ENCODE results near the gene PROB1. TPM values are rescaled to one million over a fixed set of nuclear protein-coding genes. Genes with fewer than 3 reads are reported as not detected.
A peak's percentile ranks its signal among the peaks of the same experiment; 100 is the strongest.

The PROB1 gene
- total and polyA plus RNA-seq, 2 of the 13 experiments (the other 11 are each of a cell fraction or from before 2014, with no cell fraction given) = 0.69 to 1.1 TPM

DNA sequence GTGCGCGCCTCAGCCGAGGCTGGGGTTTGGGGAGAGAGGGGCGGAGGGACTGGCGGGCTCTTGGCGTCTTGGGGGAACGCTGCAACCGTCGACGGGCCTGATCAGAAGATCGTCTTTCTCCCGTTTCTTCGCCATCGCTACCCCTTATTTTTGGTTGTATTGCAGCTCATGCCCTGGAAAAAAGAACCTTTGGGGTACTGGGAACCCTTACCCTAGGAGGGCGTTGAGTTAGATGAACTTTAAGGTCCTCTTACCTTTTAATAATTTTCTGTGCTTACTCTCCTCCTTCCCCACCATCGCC, 52.5 kb downstream of the PROB1 start:
- FAIRE-seq = peak; percentile 50
- intact Hi-C loops (cut with micrococcal nuclease; ENCODE audit: unreplicated experiment) = no loop called here
- H2AFZ ChIP-seq (ENCODE audit: low read length) = no peak overlapping the region

More for the DNA sequence above, 52.5 kb downstream of the PROB1 start:
- POLR2A ChIA-PET = interaction anchor here (0.8 to 3.1 kb wide), 20 partner anchors 10 to 767 kb away, joined by 3 to 38 read pairs (median 5); partner anchors contain the start of genes DNAJC18, HSPA9, MATR3 and SLC23A1
- no TSS peak for BruUV-seq (replicated peaks)
- Histone ChIP-seq H4K20me1 (ENCODE audit: insufficient read depth, low read length) (peaks cover 46% of the 10 kb centered on the region), H3K9me3 (ENCODE audit: low read length) (no peaks in the 10 kb centered on the region), H3K36me3 (replicated peaks in 1 of 2; ENCODE audit: control insufficient read depth in 1 of 2, insufficient read depth in 2 of 2, low read length in 2 of 2) (0 out of 5 replicates have a peak, but pooled peaks cover 0 to 3% of the 10 kb centered on the region in 2 experiments), H3K27ac (ENCODE audit: extremely low read length, insufficient read depth, low read length) (peak overlapping the region; percentile 99), H3K4me1 (ENCODE audit: insufficient read depth, low read length) (peaks cover 43% of the 10 kb centered on the region), H3K79me2 (ENCODE audit: insufficient read depth, low read length) (peaks cover 57% of the 10 kb centered on the region), H3K4me3 (replicated peaks in 1 of 3; ENCODE audit: insufficient read depth in 1 of 3, low read depth in 2 of 3, low read length in 3 of 3) (peak overlapping the region; percentile 74 to 98 (median 84)), H3K9ac (ENCODE audit: insufficient read depth, low read depth, low read length) (peak overlapping the region; percentile 99), H3K4me2 (ENCODE audit: low read depth, low read length) (peak overlapping the region; percentile 100), H3K27me3 (ENCODE audit: control insufficient read depth in 1 of 2, insufficient read depth in 2 of 2, low read length in 2 of 2) (no peaks in the 10 kb centered on the region; a peak in 1 of 5 replicates)
- no peak for TF ChIP-seq ZNF337 (CRISPR knock-in tag; IDR thresholded peaks at IDR 0.05; ENCODE audit: borderline replicate concordance, low read depth)
- TF ChIP-seq, protein P1, sequence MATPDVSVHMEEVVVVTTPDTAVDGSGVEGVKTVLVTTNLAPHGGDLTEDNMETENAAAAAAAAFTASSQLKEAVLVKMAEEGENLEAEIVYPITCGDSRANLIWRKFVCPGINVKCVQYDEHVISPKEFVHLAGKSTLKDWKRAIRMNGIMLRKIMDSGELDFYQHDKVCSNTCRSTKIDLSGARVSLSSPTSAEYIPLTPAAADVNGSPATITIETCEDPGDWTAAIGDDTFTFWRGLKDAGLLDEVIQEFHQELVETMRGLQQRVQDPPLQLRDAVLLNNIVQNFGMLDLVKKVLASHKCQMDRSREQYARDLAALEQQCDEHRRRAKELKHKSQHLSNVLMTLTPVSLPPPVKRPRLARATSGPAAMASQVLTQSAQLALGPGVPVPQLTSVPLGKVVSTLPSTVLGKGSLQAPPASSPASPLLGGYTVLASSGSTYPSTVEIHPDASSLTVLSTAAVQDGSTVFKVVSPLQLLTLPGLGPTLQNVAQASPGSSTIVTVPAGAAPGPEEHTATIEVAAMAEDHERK (CRISPR knock-in tag; IDR thresholded peaks at IDR 0.05; ENCODE audit: low read depth) = 0 out of 2 replicates have a peak, but pooled peaks have one; percentile 26
- TF ChIP-seq, protein P2, sequence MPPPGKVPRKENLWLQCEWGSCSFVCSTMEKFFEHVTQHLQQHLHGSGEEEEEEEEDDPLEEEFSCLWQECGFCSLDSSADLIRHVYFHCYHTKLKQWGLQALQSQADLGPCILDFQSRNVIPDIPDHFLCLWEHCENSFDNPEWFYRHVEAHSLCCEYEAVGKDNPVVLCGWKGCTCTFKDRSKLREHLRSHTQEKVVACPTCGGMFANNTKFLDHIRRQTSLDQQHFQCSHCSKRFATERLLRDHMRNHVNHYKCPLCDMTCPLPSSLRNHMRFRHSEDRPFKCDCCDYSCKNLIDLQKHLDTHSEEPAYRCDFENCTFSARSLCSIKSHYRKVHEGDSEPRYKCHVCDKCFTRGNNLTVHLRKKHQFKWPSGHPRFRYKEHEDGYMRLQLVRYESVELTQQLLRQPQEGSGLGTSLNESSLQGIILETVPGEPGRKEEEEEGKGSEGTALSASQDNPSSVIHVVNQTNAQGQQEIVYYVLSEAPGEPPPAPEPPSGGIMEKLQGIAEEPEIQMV (CRISPR knock-in tag; IDR thresholded peaks at IDR 0.05; ENCODE audit: low read depth) = 0 out of 2 replicates have a peak, but pooled peaks have one; percentile 2
- TF ChIP-seq, protein P3, sequence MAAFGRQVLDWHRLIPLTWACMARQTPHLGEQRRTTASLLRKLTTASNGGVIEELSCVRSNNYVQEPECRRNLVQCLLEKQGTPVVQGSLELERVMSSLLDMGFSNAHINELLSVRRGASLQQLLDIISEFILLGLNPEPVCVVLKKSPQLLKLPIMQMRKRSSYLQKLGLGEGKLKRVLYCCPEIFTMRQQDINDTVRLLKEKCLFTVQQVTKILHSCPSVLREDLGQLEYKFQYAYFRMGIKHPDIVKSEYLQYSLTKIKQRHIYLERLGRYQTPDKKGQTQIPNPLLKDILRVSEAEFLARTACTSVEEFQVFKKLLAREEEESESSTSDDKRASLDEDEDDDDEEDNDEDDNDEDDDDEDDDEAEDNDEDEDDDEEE (CRISPR knock-in tag; IDR thresholded peaks at IDR 0.05) = 0 out of 2 replicates have a peak, but pooled peaks have one; percentile 37
- TF ChIP-seq KLF6 (CRISPR knock-in tag; IDR thresholded peaks at IDR 0.05) = no peak
- peak; percentile 22; the same call in 1 of the 2 replicates for TF ChIP-seq NAIF1 (CRISPR knock-in tag; IDR thresholded peaks at IDR 0.05; ENCODE audit: borderline replicate concordance)
- TF ChIP-seq, protein P4, sequence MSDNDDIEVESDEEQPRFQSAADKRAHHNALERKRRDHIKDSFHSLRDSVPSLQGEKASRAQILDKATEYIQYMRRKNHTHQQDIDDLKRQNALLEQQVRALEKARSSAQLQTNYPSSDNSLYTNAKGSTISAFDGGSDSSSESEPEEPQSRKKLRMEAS (IDR thresholded peaks at IDR 0.05) = peak; percentile 58; the same call in 1 of the 2 replicates
- CTCF ChIA-PET (ENCODE audit: low intra/inter-chr PET ratio, low total read pairs) = no interaction called here
- in situ Hi-C loops (cut with HindIII; ENCODE audit: extremely low pct_ligation_motif_present, low pct_unique_long_range_greater_than_20kb) = no loop called here
- DNase-seq (ENCODE audit: low spot score) (no peak), ATAC-seq (no peak)
- 0% methylated on average over 7 of the region's 16 CpGs for whole genome bisulfite sequencing (ENCODE audit: low lambda C conversion rate)
